Suprapubic skin (tissue), 4 donors: ENCODE results near the gene NUMA1. TPM values are rescaled to one million over a fixed set of nuclear protein-coding genes. Genes with fewer than 3 reads are reported as not detected.

ENCODE experiments used
- DNase-seq, 2 donors: peaks; one replicate each; pipeline ENCODE4 v3.0.0-alpha.2; 2019; ENCODE audit warnings: low spot score in 2 of 2
- H3K27ac ChIP-seq: fragments of 200-600 bp; sonication (generic); one replicate; pipeline ENCODE4 v1.5.1; 2019
- H3K27me3 ChIP-seq: fragments of 200-600 bp; sonication (generic); one replicate; pipeline ENCODE4 v1.5.1; 2019
- H3K36me3 ChIP-seq: fragments of 200-600 bp; sonication (generic); one replicate; pipeline ENCODE4 v1.5.1; 2019
- H3K4me1 ChIP-seq: fragments of 200-600 bp; sonication (generic); one replicate; pipeline ENCODE4 v1.5.1; 2019
- H3K4me3 ChIP-seq: fragments of 200-600 bp; sonication (generic); one replicate; pipeline ENCODE4 v1.5.1; 2019; ENCODE audit warnings: mild to moderate bottlenecking
- H3K9me3 ChIP-seq: fragments of 200-600 bp; sonication (generic); one replicate; pipeline ENCODE4 v1.5.1; 2019
- CTCF ChIP-seq, 2 donors: fragments of 200-600 bp in 1 of 2; fragments of 450-650 bp in 1 of 2; sonication (generic) in 1 of 2; IDR thresholded peaks; one replicate each; pipeline ENCODE4 v1.5.1; 2016 to 2019; ENCODE audit warnings: antibody characterized with exemption in 2 of 2, mild to moderate bottlenecking in 1 of 2, moderate library complexity in 1 of 2
- EP300 ChIP-seq: sonication (generic); formaldehyde crosslinking; IDR thresholded peaks from one replicate; pipeline ENCODE4 v1.6.1; 2017; ENCODE audit warnings: antibody characterized with exemption
- POLR2A ChIP-seq, 2 donors: fragments of 450-650 bp; IDR thresholded peaks; one replicate each; pipeline ENCODE4 v1.6.1; 2017; ENCODE audit warnings: antibody characterized with exemption in 2 of 2, mild to moderate bottlenecking in 2 of 2, moderate library complexity in 2 of 2
- POLR2AphosphoS5 ChIP-seq, 3 donors: sonication (generic); formaldehyde crosslinking; IDR thresholded peaks; one replicate each; pipeline ENCODE4 v1.6.1; 2017; ENCODE audit warnings: antibody characterized with exemption in 3 of 3
- WGBS: methylation state at CpG from one replicate; pipeline ENCODE4 v1.1.5; 2018; 5-methylcytosine and 5-hydroxymethylcytosine counted together
- total RNA-seq, 4 donors: library from RNA; depleted of rRNA; stranded (reverse); fragments of >200 nt; gene quantifications; one replicate each; pipeline ENCODE4 v1.1.0, GENCODE V29; 2016

The NUMA1 gene
- total RNA-seq, 4 donors from 2014 or later: 296 to 845 (median 452) TPM

GRCh38 chr11:72114570-72114969, 34.2 kb upstream of the NUMA1 start:
- TF ChIP-seq CTCF (IDR thresholded peaks at IDR 0.05) (no peak), EP300 (no peak), POLR2AphosphoS5 (IDR thresholded peaks at IDR 0.05) (no peak), POLR2A (IDR thresholded peaks at IDR 0.05) (no peak)
- Histone ChIP-seq H3K4me3 (no peak overlapping the region), H3K36me3 (peaks cover 3% of the 10 kb centered on the region), H3K9me3 (no peaks in the 10 kb centered on the region), H3K27ac (no peak overlapping the region), H3K27me3 (no peaks in the 10 kb centered on the region), H3K4me1 (peaks cover 19% of the 10 kb centered on the region)
- DNase-seq: no peak
- WGBS: 77% methylated on average over 1 of the region's 1 CpG

- no peak for DNase-seq
- peak overlapping the region; percentile 95 for H3K27ac ChIP-seq
- peak overlapping the region; percentile 55 for H3K4me3 ChIP-seq
- 53% methylated on average over 9 of the region's 9 CpGs for WGBS
- no peaks in the 10 kb centered on the region for H3K9me3 ChIP-seq
- no peak for TF ChIP-seq POLR2A (IDR thresholded peaks at IDR 0.05)
- TF ChIP-seq EP300: no peak
- no peak for TF ChIP-seq POLR2AphosphoS5 (IDR thresholded peaks at IDR 0.05)
- TF ChIP-seq CTCF (IDR thresholded peaks at IDR 0.05): no peak
- H3K4me1 ChIP-seq: peaks cover 19% of the 10 kb centered on the region
- peaks cover 17% of the 10 kb centered on the region for H3K36me3 ChIP-seq
- no peaks in the 10 kb centered on the region for H3K27me3 ChIP-seq
Observed at GRCh38 chr11:72112978-72113808, 32.9 kb upstream of the NUMA1 start.

- Histone ChIP-seq H3K27ac (peak within 1 kb of the TSS; percentile 95), H3K27me3 (no peaks in the 10 kb centered on the region), H3K9me3 (no peaks in the 10 kb centered on the region), H3K36me3 (peaks cover 22% of the 10 kb centered on the region), H3K4me1 (peaks cover 19% of the 10 kb centered on the region), H3K4me3 (peak within 1 kb of the TSS; percentile 55)
- under 1% methylated on average over 49 of the region's 49 CpGs for WGBS
- DNase-seq: peak; percentile 100
- no peak for TF ChIP-seq EP300
- peak; percentile 35 to 60 (median 46) for TF ChIP-seq POLR2AphosphoS5 (IDR thresholded peaks at IDR 0.05)
- TF ChIP-seq POLR2A (IDR thresholded peaks at IDR 0.05): peak; percentile 30 to 87
Observed at GRCh38 chr11:72112143-72112977, 32.0 kb upstream of the NUMA1 start, which contains the start of gene ANAPC15. TSS of gene ANAPC15 (minus strand) at chr11:72112695. CDS start at chr11:72111276, 1,419 bp downstream.

- TF ChIP-seq EP300: no peak
- TF ChIP-seq POLR2AphosphoS5 (IDR thresholded peaks at IDR 0.05): no peak
- no peak for TF ChIP-seq POLR2A (IDR thresholded peaks at IDR 0.05)
- TF ChIP-seq CTCF (IDR thresholded peaks at IDR 0.05): no peak
- DNase-seq: no peak
- peak overlapping the region; percentile 95 for H3K27ac ChIP-seq
- peaks cover 22% of the 10 kb centered on the region for H3K36me3 ChIP-seq
- peak overlapping the region; percentile 55 for H3K4me3 ChIP-seq
- H3K4me1 ChIP-seq: peaks cover 19% of the 10 kb centered on the region
- 2% methylated on average over 10 of the region's 10 CpGs for WGBS
- H3K27me3 ChIP-seq: no peaks in the 10 kb centered on the region
- no peaks in the 10 kb centered on the region for H3K9me3 ChIP-seq
Observed at GRCh38 chr11:72111300-72112142, 31.2 kb upstream of the NUMA1 start.

GRCh38 chr11:72105888-72106287, 25.5 kb upstream of the NUMA1 start, which contains the start of gene TOMT:
TSS of gene TOMT (plus strand) at chr11:72105924. CDS start at chr11:72105952, 28 bp downstream.
- Histone ChIP-seq H3K4me3 (no peak within 1 kb of the TSS), H3K36me3 (peaks cover 28% of the 10 kb centered on the region), H3K27ac (no peak within 1 kb of the TSS), H3K4me1 (peaks cover 29% of the 10 kb centered on the region), H3K9me3 (no peaks in the 10 kb centered on the region), H3K27me3 (no peaks in the 10 kb centered on the region)
- WGBS: 85% methylated on average over 6 of the region's 14 CpGs
- DNase-seq: no peak
- TF ChIP-seq POLR2A (IDR thresholded peaks at IDR 0.05) (no peak), EP300 (no peak), CTCF (IDR thresholded peaks at IDR 0.05) (no peak), POLR2AphosphoS5 (IDR thresholded peaks at IDR 0.05) (no peak)
